HG03520 (cell line): Measurements from ENCODE around the gene ECSIT.
"Not testable (repeated sequence)": the region's sequence is repeated elsewhere in the genome, so short reads cannot be mapped to it uniquely, and the experiment has no call there.

Experiments
- ATAC-seq: cut with Tn5 transposase; IDR thresholded peaks from one replicate; pipeline ENCODE4 v1.9.1; 2021; ENCODE audit warnings: mild to moderate bottlenecking, moderate library complexity; ENCODE audit not compliant: unreplicated experiment

ECSIT gene

DNA sequence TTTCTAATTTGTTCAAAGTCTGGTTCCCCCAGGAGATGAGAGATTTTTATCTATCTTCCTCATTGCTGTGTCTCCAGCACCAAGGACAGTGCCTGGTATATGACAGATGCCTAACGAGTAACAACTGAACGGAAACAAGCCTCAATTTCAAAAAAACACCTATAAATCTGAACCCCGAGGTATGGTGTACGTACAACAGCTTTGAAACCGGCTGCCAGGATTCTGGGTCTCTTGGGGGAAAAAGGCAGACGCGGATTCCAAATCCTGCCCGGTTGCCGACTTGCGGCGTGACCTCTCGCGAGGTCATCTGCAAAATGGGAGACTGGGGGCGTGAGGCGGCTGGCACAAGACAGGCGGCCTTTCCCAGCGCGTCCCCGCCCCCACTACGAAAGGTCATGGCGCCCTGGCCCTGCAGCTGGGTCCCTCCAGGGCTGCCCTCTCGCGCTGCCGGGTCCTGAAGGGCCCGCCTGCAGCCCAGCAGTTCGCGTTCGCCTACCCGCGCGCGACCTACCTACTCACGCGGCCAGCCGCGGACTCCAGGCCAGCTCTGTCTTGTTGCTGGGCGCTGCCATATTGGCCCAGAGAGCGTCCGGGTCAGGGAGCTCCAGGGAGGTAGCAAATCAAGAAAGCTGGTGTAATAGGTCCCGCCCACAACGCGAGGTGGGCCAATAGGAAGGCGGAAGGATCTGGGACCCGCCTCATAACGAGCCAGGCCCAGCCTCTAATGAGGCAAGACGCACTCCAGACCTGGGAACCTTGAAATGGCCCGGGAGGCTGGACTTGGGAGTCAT lies at the start of gene ECSIT:
ECSIT (minus strand) TSS at position 584 of the 791 bp plus-strand sequence. CDS start 9,964 bp downstream, outside the sequence.
- ATAC-seq, result peak; percentile 92

- no peak for ATAC-seq
Observed at GRCh38 chr19:11577451-11578257, 48.7 kb upstream of the ECSIT start, which contains the start of gene ACP5. TSS of gene ACP5 (minus strand) at chr19:11577645. CDS start at chr19:11577317, 328 bp downstream.

GRCh38 chr19:11576227-11576626 lies 47.3 kb upstream of the ECSIT start:
- ATAC-seq, result no peak

DNA sequence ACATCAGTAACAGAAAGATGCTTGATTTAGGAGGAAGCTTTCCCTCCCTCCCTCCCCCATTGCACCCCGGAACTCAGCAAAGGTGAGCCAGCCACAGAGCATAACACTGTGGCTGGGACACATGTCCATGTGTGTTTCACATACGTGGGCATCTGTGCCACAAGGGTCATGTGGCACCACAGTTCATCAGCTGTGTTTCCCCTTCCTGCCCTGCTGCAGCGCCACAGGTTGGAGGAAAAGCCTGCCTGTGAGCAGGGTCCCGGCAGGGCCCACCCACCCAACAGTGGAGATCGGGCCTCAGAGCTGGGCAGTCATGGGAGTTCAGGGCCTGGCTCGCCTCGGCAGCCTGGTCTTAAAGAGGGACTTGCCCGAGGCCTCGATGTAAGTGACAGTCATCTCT lies 45.8 kb upstream of the ECSIT start:
- ATAC-seq, result no peak

DNA sequence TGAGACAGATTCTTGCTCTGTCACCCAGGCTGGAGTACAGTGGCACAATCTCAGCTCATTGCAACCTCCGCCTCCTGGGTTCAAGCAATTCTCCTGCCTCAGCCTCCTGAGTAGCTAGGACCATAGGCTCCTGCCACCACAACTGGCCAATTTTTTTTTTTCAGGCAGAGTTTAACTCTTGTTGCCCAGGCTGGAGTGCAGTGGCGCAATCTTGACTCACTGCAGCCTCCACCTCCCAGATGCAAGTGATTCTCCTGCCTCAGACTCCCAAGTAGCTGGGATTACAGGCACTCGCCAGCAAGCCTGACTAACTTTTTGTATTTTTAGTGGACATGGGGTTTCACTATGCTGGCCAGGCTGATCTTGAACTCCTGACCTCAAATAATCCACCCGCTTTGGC lies 44.8 kb upstream of the ECSIT start:
- ATAC-seq, result not testable (repeated sequence)

- not testable (repeated sequence) for ATAC-seq
Observed at GRCh38 chr19:11573354-11573753, 44.4 kb upstream of the ECSIT start.

DNA sequence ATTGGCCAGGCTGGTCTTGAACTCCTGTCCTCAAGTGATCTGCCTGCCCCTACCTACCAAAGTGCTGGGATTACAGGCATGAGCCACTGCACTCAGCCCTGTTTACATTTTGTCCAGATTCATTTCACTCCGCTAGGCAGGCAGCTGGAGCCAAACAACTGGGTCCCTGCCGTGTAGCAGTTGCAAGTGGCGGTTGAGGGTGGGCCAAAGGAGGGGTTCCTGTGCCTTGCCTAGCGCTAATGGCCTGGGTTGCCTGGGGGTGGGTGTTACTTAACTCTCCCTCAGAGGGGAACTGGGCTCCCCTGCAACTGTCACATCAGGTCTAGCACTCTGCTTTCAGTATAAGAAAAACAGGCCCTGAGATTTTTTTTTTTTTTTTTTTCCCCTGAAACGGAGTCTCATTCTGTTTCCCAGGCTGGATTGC lies 41.1 kb upstream of the ECSIT start:
- no peak for ATAC-seq

DNA sequence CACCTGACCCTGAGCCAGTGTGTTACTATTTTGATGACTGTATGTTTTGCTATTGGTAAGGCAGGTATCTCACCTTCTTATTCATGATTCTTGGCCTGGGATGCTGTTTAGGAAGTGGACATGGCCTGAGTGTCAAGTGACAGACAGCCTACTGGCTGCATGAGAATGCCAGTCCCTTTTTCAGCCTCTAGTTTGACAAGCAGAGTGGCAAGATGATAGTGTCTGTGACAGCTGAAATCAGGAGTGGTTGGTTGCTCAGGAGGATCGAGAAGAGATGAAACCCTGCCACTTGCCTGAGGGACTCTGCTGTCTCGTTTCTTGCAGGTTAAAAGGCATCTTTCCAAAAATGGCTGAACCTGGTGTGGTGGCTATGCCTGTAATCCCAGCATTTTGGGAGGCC lies 37.2 kb upstream of the ECSIT start:
- ATAC-seq, result no peak

DNA sequence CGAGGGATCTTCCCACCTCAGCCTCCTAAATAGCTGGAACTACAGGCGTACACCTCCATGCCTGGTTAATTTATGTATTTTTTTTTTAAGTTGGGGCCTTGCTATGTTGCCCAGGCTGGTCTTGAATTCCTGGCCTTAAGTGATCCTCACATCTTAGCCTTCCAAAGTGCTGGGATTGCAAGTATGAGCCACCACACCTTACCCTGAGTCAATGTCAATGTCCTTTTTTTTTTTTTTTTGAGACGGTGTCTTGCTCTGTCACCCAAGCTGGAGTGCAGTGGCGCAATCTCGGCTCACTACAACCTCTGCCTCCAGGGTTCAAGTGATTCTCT lies 36.7 kb upstream of the ECSIT start:
- not testable (repeated sequence) for ATAC-seq

DNA sequence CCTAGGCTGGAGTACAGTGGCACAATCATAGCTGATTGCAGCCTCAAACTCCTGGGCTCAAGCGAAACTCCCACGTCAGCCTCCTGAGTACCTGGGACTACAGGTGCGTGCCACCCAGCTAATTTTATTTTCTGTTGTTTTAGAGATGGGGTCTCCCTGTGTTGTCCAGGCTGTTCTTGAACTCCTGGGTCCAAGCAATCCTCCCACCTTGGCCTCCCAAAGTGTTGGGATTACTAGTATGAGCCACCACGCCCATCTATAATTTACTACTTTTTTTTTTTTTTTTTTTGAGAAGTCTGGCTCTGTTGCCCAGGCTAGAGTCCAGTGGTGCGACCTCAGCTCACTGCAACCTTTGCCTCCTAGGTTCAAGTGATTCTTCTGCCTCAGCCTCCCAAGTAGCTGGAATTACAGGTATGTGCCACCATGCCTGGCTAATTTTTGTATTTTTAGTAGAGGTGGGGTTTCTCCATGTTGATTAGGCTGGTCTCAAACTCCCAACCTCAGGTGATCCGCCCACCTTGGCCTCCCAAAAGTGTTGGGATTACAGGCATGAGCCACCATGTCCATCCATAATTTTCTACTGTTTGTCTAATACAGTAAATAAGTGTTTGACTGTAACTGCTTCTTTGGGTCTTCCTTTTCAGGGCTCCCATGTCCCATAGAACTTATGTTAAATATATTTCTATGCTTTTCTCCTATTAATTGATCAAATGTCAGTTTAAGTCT lies 35.3 kb upstream of the ECSIT start:
- not testable (repeated sequence) for ATAC-seq

GRCh38 chr19:11563532-11563931 lies 34.6 kb upstream of the ECSIT start:
- ATAC-seq, result no peak

DNA sequence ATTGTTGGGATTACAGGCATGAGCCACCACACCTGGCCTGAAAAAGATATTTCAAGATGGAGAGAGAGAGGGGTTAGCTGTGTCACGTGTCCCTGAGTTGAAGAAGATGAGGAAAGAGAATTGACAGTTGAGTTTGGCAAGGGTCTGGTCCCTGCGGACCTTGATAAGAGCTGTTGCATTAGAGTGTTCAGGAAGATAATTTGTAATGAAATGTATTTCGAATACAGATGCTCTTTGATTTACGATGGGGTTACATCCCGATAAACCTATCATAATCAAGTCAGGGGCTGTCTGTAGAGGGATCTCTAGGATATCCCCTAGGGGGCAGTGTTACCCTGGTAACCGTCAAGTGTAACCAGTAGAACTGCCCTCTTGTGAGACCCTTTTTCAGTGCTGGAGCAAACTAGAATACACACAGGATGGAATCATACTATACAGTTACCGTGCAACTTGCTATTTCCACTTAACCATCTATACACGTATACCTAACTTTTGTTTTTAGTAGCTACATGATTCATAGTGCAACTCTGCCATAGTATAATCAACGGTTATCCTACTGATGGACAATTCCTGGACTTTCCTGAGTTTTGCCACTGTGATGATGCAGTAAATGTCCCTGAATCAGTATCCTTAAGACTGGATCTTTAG lies 31.6 kb upstream of the ECSIT start:
- ATAC-seq, result no peak

GRCh38 chr19:11558881-11559828 lies 30.2 kb upstream of the ECSIT start, which contains the start of gene ELOF1:
TSS of gene ELOF1 (minus strand) at chr19:11559230. CDS start at chr19:11554347, 4,883 bp downstream.
- ATAC-seq, result peak; percentile 66

- no peak for ATAC-seq
Observed at GRCh38 chr19:11556634-11557420, 27.9 kb upstream of the ECSIT start.

GRCh38 chr19:11555246-11555645 lies 26.3 kb upstream of the ECSIT start:
- no peak for ATAC-seq

- ATAC-seq, result no peak
Observed at GRCh38 chr19:11554160-11554559, 25.2 kb upstream of the ECSIT start.

- no peak for ATAC-seq
Observed at GRCh38 chr19:11552666-11553372, 23.9 kb upstream of the ECSIT start.

GRCh38 chr19:11551603-11552235 lies 22.8 kb upstream of the ECSIT start:
- no peak for ATAC-seq
